Activated naive CD4-positive, alpha-beta T cell treated with anti-CD3 and anti-CD28 coated beads, Interleukin-2, amount 50 U/mL, for 24 hours (primary cell): ENCODE data around the gene SH2D1B.
"Not testable (repeated sequence)": the region's sequence is repeated elsewhere in the genome, so short reads cannot be mapped to it uniquely, and the experiment has no call there.

Experiments
- H3K27ac Mint-ChIP-seq: one replicate; pipeline ENCODE4 v1.8.0; 2021; ENCODE audit warnings: mild to moderate bottlenecking, mixed read lengths
- H3K27me3 Mint-ChIP-seq: one replicate; pipeline ENCODE4 v1.8.0; 2021; ENCODE audit warnings: mixed read lengths
- H3K36me3 Mint-ChIP-seq: one replicate; pipeline ENCODE4 v1.8.0; 2021; ENCODE audit warnings: mixed read lengths
- H3K4me1 Mint-ChIP-seq: one replicate; pipeline ENCODE4 v1.8.0; 2021; ENCODE audit warnings: mixed read lengths
- H3K4me3 Mint-ChIP-seq: one replicate; pipeline ENCODE4 v1.8.0; 2021; ENCODE audit warnings: mild to moderate bottlenecking, mixed read lengths
- H3K9me3 Mint-ChIP-seq: one replicate; pipeline ENCODE4 v1.8.0; 2021; ENCODE audit warnings: mixed read lengths

The SH2D1B gene, protein sequence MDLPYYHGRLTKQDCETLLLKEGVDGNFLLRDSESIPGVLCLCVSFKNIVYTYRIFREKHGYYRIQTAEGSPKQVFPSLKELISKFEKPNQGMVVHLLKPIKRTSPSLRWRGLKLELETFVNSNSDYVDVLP

DNA sequence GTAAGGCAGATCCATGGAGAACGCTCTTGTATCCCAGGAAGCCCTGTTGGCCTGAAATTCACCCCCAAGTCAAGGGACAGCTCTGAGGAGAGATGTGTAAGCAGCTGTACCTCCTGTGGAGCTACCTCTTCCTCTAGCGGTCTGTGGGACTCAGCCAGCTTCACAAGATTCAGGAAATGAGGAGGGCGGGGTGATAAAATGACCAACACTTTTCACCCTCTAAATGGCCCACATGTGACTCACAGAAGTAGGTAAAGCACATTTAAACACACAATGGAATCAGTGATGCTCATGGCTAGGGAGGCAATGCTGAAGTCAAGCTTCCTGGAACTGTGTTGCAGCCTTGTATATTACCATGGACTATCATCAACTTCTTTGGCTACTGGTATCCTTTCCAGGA lies at the start of gene SH2D1B:
Gene SH2D1B (minus strand): TSS at position 135 of the 400 bp plus-strand sequence. CDS start 120 bp downstream, at position 15.
- Mint-ChIP-seq H3K27ac (no peak within 1 kb of the TSS), H3K9me3 (no peaks in the 10 kb centered on the region), H3K36me3 (no peaks in the 10 kb centered on the region), H3K27me3 (peaks cover 16% of the 10 kb centered on the region), H3K4me3 (peak within 1 kb of the TSS; percentile 73), H3K4me1 (no peaks in the 10 kb centered on the region)

DNA sequence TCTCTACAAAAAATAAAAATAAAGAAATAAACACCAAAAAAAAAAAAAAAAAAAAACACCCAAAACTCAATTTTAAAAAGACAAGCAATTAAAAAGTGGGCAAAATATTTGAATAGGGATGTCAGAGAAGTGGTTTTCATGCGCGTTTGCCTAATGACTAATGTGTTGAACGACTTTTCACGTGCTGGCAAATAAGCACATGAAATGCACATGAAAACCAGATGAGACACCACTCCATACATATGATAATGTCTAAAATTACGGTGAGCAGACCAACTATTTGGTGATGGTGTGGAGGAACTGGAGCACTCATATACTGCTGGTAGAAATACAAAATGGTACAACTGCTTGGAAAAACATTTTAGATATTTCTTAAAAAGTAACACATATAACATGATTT lies 46.3 kb upstream of the SH2D1B start:
- Mint-ChIP-seq H3K4me3 (no peak overlapping the region), H3K36me3 (no peaks in the 10 kb centered on the region), H3K27ac (no peak overlapping the region), H3K9me3 (no peaks in the 10 kb centered on the region), H3K4me1 (no peaks in the 10 kb centered on the region), H3K27me3 (peaks cover 5% of the 10 kb centered on the region)

DNA sequence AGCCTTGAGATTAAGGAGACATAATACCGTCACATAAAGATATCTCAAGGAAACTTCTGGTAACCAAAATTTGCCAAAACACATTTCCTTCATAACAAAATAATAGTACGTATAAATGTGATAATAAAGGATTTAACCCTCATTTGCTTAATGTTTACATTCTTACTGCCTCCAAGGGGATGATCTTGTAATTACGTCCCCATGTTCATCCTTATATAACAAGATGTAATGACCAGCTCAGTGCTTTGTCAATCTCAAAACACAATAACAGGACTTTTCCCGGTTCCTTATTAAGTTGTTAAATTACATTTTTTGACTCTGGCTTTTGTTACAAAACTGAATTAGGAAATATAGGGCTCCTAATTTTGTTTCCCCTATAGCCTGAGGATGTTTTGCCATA lies 44.4 kb upstream of the SH2D1B start:
- H3K4me3 Mint-ChIP-seq: no peak overlapping the region
- no peaks in the 10 kb centered on the region for H3K9me3 Mint-ChIP-seq
- H3K27ac Mint-ChIP-seq: no peak overlapping the region
- no peaks in the 10 kb centered on the region for H3K4me1 Mint-ChIP-seq
- no peaks in the 10 kb centered on the region for H3K36me3 Mint-ChIP-seq
- peaks cover 7% of the 10 kb centered on the region for H3K27me3 Mint-ChIP-seq

DNA sequence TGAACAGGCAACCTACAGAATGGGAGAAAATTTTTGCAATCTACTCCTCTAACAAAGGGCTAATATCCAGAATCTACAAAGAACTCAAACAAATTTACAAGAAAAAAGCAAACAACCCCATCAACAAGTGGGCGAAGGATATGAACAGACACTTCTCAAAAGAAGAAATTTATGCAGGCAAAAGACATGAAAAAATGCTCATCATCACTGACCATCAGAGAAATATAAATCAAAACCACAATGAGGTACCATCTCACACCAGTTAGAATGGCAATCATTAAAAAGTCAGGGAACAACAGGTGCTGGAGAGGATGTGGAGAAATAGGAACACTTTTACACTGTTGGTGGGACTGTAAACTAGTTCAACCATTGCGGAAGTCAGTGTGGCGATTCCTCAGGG lies 42.4 kb upstream of the SH2D1B start:
- not testable (repeated sequence) for H3K4me1 Mint-ChIP-seq, H3K36me3 Mint-ChIP-seq, H3K9me3 Mint-ChIP-seq, H3K27me3 Mint-ChIP-seq, H3K4me3 Mint-ChIP-seq, H3K27ac Mint-ChIP-seq

- H3K27ac Mint-ChIP-seq: no peak overlapping the region
- H3K36me3 Mint-ChIP-seq: no peaks in the 10 kb centered on the region
- peaks cover 23% of the 10 kb centered on the region for H3K27me3 Mint-ChIP-seq
- H3K4me3 Mint-ChIP-seq: no peak overlapping the region
- no peaks in the 10 kb centered on the region for H3K9me3 Mint-ChIP-seq
- H3K4me1 Mint-ChIP-seq: no peaks in the 10 kb centered on the region
Observed at GRCh38 chr1:162446946-162447345, 35.0 kb upstream of the SH2D1B start.

DNA sequence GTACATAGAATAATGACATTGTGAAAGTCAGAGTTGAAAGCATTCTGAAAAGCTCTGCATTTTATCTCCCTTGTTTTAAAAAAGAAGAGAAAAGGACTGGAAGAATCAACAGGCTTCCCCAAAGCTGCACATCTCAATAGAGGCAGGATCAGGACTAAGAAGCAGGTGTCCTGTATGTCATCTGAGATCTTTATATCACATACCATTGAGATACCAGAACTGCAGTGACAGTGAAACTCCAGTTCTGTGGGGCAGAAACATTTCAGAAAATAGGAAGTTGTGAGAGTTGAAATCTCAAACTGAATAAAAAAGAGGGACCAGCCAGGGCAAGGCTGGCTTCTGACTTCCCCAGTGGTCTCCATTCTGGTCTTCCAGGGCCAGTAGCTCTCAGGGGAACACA lies 33.0 kb upstream of the SH2D1B start:
- Mint-ChIP-seq H3K27me3 (peaks cover 35% of the 10 kb centered on the region), H3K4me1 (no peaks in the 10 kb centered on the region), H3K4me3 (no peak overlapping the region), H3K36me3 (peaks cover 1% of the 10 kb centered on the region), H3K9me3 (no peaks in the 10 kb centered on the region), H3K27ac (no peak overlapping the region)

DNA sequence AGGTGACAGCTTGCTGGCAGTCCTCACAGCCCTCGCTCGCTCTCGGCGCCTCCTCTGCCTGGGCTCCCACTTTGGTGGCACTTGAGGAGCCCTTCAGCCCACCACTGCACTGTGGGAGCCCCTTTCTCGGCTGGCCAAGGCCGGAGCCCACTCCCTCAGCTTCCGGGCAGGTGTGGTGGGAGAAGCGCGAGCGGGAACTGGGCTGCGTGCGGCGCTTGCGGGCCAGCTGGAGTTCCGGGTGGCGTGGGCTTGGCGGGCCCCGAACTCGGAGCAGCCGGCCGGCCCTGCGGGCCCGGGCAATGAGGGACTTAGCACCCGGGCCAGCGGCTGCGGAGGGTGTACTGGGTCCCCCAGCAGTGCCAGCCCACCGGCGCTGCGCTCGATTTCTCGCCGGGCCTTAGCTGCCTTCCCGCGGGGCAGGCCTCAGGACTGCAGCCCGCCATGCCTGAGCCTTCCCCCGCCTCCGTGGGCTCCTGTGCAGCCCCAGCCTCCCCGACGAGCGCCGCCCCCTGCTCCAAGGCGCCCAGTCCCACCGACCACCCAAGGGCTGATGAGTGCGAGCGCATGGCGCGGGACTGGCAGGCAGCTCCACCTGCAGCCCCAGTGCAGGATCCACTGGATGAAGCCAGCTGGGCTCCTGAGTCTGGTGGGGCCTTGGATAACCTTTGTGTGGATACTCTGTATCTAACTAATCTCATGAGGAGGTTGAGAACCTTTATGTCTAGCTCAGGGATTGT lies 21.2 kb upstream of the SH2D1B start:
- H3K9me3 Mint-ChIP-seq, H3K36me3 Mint-ChIP-seq, H3K27me3 Mint-ChIP-seq, H3K4me1 Mint-ChIP-seq, H3K27ac Mint-ChIP-seq, H3K4me3 Mint-ChIP-seq: not testable (repeated sequence)

DNA sequence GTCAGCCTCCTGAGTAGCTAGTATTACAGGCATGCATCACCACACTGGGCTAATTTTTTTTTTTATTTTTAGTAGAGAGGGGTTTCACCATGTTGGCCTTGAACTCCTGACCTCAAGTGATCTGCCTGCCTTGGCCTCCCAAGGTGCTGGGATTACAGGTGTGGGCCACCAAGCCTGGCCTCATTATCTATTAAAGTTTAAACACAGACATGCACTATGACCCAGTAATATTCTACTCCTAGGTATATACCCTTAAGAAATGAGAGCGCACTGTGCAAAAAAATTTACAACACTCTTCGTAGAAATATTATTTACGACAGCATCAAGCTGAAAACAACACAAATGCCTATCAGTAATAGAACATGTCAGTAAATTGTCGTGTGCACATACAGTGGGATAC lies 18.6 kb upstream of the SH2D1B start:
- Mint-ChIP-seq H3K27ac (no peak overlapping the region), H3K4me1 (no peaks in the 10 kb centered on the region), H3K9me3 (no peaks in the 10 kb centered on the region), H3K36me3 (no peaks in the 10 kb centered on the region), H3K27me3 (peaks cover 1% of the 10 kb centered on the region), H3K4me3 (no peak overlapping the region)

GRCh38 chr1:162422662-162423375 lies 10.9 kb upstream of the SH2D1B start:
- Mint-ChIP-seq H3K4me1 (no peaks in the 10 kb centered on the region), H3K36me3 (no peaks in the 10 kb centered on the region)

DNA sequence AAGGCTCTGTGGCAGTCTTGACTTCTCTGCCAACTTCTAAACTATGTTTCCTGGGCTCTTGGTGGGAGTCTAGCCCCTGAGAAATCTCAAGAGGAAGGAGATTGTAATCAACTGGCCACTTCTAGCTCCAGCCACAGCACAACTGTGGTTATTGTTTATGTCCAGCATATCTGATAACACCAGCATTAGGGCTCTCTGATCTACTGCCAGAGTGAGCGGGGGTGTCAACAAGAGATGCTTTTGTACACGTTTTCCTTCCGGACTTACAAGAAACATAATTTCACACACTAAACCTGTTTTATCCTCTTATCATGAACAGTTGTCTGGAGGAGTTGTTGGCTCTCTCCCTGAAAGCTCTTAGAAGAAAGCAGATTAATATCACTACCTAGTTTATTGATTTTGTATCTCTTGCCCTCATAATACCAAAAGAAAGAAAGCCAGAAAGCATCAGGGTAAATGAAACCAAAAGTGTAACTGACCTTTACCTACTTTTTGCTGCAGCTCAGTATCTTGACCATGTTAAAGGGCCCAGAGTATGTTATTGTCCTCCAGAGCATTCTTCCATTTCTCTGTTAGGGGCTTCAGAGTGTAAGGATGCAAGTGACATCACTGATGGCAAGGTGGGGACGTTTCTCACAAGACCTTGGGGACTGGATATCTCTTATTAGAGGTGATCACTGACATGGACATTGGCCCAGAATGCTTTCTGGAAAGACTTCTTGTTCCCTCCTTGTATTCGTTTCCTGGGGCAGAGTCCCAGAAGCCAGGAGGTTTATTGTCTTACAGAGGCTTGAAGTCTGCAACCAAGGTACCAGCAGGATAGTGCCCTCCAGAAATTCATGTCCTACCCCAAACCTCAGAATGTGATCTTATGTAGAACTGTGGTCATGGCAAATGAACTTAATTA lies 9.6 kb upstream of the SH2D1B start:
- peaks cover 19% of the 10 kb centered on the region for H3K27me3 Mint-ChIP-seq
- no peak overlapping the region for H3K27ac Mint-ChIP-seq
- no peaks in the 10 kb centered on the region for H3K36me3 Mint-ChIP-seq
- H3K4me1 Mint-ChIP-seq: no peaks in the 10 kb centered on the region
- no peak overlapping the region for H3K4me3 Mint-ChIP-seq
- no peaks in the 10 kb centered on the region for H3K9me3 Mint-ChIP-seq

More at GRCh38 chr1:162422662-162423375, 10.9 kb upstream of the SH2D1B start:
- peaks cover 18% of the 10 kb centered on the region for H3K27me3 Mint-ChIP-seq
- no peak overlapping the region for H3K4me3 Mint-ChIP-seq
- no peaks in the 10 kb centered on the region for H3K9me3 Mint-ChIP-seq
- H3K27ac Mint-ChIP-seq: no peak overlapping the region

DNA sequence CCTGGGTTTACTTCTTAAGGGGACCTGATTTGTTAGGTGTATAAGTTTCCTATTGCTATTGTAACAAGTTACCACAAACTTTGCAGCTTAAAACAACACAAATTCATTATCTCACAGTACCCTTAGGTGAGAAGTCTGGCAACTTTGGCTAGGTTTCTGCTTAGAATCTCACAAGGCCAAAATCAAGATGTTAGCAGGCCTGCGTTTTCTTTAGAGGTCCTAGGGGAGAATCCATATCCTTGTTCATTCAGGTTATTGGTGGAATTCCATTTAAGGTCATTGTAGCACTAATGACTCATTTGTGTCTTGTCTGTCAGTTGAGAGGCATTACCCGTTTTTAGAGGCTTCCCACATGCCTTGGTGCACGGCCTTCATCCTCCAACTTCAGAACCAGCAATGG lies 8.2 kb upstream of the SH2D1B start:
- Mint-ChIP-seq H3K9me3 (no peaks in the 10 kb centered on the region), H3K4me1 (no peaks in the 10 kb centered on the region), H3K36me3 (no peaks in the 10 kb centered on the region), H3K27me3 (peaks cover 22% of the 10 kb centered on the region), H3K27ac (no peak overlapping the region), H3K4me3 (no peak overlapping the region)

- not testable (repeated sequence) for H3K4me3 Mint-ChIP-seq, H3K36me3 Mint-ChIP-seq, H3K27ac Mint-ChIP-seq, H3K9me3 Mint-ChIP-seq, H3K4me1 Mint-ChIP-seq
- H3K27me3 Mint-ChIP-seq: peaks cover 20% of the 10 kb centered on the region
Observed at GRCh38 chr1:162419450-162419931, 7.6 kb upstream of the SH2D1B start.

- not testable (repeated sequence) for H3K36me3 Mint-ChIP-seq, H3K4me1 Mint-ChIP-seq, H3K9me3 Mint-ChIP-seq, H3K4me3 Mint-ChIP-seq, H3K27ac Mint-ChIP-seq
- peaks cover 16% of the 10 kb centered on the region for H3K27me3 Mint-ChIP-seq
Observed at GRCh38 chr1:162418584-162418983, 6.6 kb upstream of the SH2D1B start.

DNA sequence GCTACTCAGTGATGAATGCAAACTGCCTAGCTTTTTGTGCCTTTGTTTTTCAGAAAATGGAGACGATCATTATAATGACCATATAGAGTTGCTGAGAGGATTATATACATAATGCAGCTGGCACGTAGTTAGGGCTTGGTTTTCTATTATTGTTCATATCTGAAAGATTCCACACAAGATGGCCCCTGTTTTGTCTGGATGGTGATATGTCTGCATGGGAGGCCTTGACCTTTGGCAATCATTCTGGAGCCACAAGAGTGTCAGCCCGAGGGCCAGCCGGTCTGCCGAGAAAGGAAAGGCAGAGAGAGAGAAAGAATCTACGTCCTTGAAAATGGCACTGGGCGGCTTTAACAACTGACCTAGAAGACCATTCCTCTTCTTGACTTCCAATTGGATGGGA lies 5.7 kb upstream of the SH2D1B start:
- no peaks in the 10 kb centered on the region for H3K36me3 Mint-ChIP-seq
- H3K4me3 Mint-ChIP-seq: no peak overlapping the region
- no peak overlapping the region for H3K27ac Mint-ChIP-seq
- H3K27me3 Mint-ChIP-seq: peaks cover 15% of the 10 kb centered on the region
- H3K9me3 Mint-ChIP-seq: no peaks in the 10 kb centered on the region
- H3K4me1 Mint-ChIP-seq: no peaks in the 10 kb centered on the region

- Mint-ChIP-seq H3K4me1 (no peaks in the 10 kb centered on the region), H3K4me3 (no peak overlapping the region), H3K27me3 (peaks cover 14% of the 10 kb centered on the region), H3K9me3 (no peaks in the 10 kb centered on the region), H3K27ac (no peak overlapping the region), H3K36me3 (no peaks in the 10 kb centered on the region)
Observed at GRCh38 chr1:162416909-162417308, 5.0 kb upstream of the SH2D1B start.
